ENCODE measurements around the gene RALA. TPM values are rescaled to one million over a fixed set of nuclear protein-coding genes. Genes with fewer than 3 reads are reported as not detected.

The RALA gene
- total RNA-seq, 1 experiment from 2014 or later: 36.8 TPM

- Histone ChIP-seq H2AFZ (no peak overlapping the region), H3K4me1 (replicated peaks; ENCODE audit: insufficient read depth) (no peaks in the 10 kb centered on the region), H3K4me2 (no peak overlapping the region), H4K20me1 (ENCODE audit: insufficient read depth) (no peaks in the 10 kb centered on the region), H3K4me3 (no peak overlapping the region), H3K9me3 (ENCODE audit: insufficient read depth, low read depth) (no peaks in the 10 kb centered on the region), H3K27me3 (ENCODE audit: insufficient read depth, low read depth) (no peaks in the 10 kb centered on the region), H3K36me3 (ENCODE audit: low read depth) (peaks cover 18% of the 10 kb centered on the region; the same call in 1 of the 2 replicates), H3F3A (ENCODE audit: insufficient read depth, low read depth) (peaks cover 2% of the 10 kb centered on the region; the same call in 1 of the 2 replicates), H3K9me2 (ENCODE audit: insufficient read depth) (no peaks in the 10 kb centered on the region), H3K79me2 (ENCODE audit: low read depth) (no peaks in the 10 kb centered on the region), H3K27ac (no peak overlapping the region)
- no peak for DNase-seq
- no TSS peak for BruUV-seq (replicated peaks)
- intact Hi-C loops (cut with micrococcal nuclease; ENCODE audit: unreplicated experiment): no loop called here
- ChIA-PET CTCF (interaction anchor here (1.3 kb wide), 1 partner anchor 117 kb away, joined by 4 read pairs; no protein-coding TSS in a partner anchor), POLR2A (ENCODE audit: unreplicated experiment) (no interaction called here)
- no peak for TF ChIP-seq EZH2 (IDR thresholded peaks at IDR 0.05; ENCODE audit: low read depth)
- no peak for TF ChIP-seq CTCF (conservative IDR thresholded peaks at IDR 0.05)
These were observed 74.1 kb downstream of the RALA start for GRCh38 chr7:39697483-39697882.

- Histone ChIP-seq H3K9me2 (ENCODE audit: insufficient read depth) (no peaks in the 10 kb centered on the region), H3K9me3 (ENCODE audit: insufficient read depth, low read depth) (no peaks in the 10 kb centered on the region), H3K27ac (no peak overlapping the region), H4K20me1 (ENCODE audit: insufficient read depth) (no peaks in the 10 kb centered on the region), H2AFZ (no peak overlapping the region), H3K79me2 (ENCODE audit: low read depth) (no peaks in the 10 kb centered on the region), H3K4me3 (no peak overlapping the region), H3K27me3 (ENCODE audit: insufficient read depth, low read depth) (no peaks in the 10 kb centered on the region), H3K4me1 (replicated peaks; ENCODE audit: insufficient read depth) (no peaks in the 10 kb centered on the region), H3F3A (ENCODE audit: insufficient read depth, low read depth) (peaks cover 6% of the 10 kb centered on the region; the same call in 1 of the 2 replicates), H3K36me3 (ENCODE audit: low read depth) (peaks cover 15% of the 10 kb centered on the region; the same call in 1 of the 2 replicates), H3K4me2 (no peak overlapping the region)
- TF ChIP-seq EZH2 (IDR thresholded peaks at IDR 0.05; ENCODE audit: low read depth): no peak
- TF ChIP-seq CTCF (conservative IDR thresholded peaks at IDR 0.05): no peak
- intact Hi-C loops (cut with micrococcal nuclease; ENCODE audit: unreplicated experiment): no loop called here
- BruUV-seq (replicated peaks): no TSS peak
- ChIA-PET CTCF (interaction anchor here (0.7 kb wide), 1 partner anchor 119 kb away, joined by 3 read pairs; no protein-coding TSS in a partner anchor), POLR2A (ENCODE audit: unreplicated experiment) (no interaction called here)
- no peak for DNase-seq
These were observed 76.8 kb downstream of the RALA start for GRCh38 chr7:39700165-39700564.

DNA sequence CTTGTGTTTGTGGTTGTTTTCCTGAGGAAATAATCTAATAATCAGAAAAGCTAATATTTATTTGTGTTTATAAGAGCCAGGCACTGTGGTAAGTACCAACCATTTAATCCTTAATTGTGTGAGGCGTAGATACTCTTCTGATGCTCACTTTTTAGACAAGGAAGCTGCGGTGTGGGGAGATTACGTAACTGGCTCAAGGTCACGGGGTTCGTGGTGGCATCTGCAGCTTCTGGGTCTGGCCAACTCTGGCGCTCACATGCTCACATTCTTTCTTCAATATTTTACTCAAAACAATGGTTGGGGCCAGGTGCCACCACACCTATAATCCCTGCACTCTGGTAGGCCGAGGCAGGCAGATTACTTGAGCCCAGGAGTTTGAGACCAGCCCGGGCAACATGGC, 77.6 kb downstream of the RALA start:
- H3K27ac ChIP-seq: no peak overlapping the region
- TF ChIP-seq CTCF (conservative IDR thresholded peaks at IDR 0.05) (no peak), EZH2 (IDR thresholded peaks at IDR 0.05; ENCODE audit: low read depth) (no peak)
- no peak overlapping the region for H3K4me3 ChIP-seq
- ChIA-PET CTCF (no interaction called here), POLR2A (ENCODE audit: unreplicated experiment) (no interaction called here)
- H3K36me3 ChIP-seq (ENCODE audit: low read depth): peaks cover 15% of the 10 kb centered on the region; the same call in 1 of the 2 replicates
- H3K9me3 ChIP-seq (ENCODE audit: insufficient read depth, low read depth): no peaks in the 10 kb centered on the region
- BruUV-seq (replicated peaks): no TSS peak
- no peaks in the 10 kb centered on the region for H3K4me1 ChIP-seq (replicated peaks; ENCODE audit: insufficient read depth)
- no peak overlapping the region for H2AFZ ChIP-seq
- H3K79me2 ChIP-seq (ENCODE audit: low read depth): no peaks in the 10 kb centered on the region
- no peaks in the 10 kb centered on the region for H3K9me2 ChIP-seq (ENCODE audit: insufficient read depth)
- no peaks in the 10 kb centered on the region for H3K27me3 ChIP-seq (ENCODE audit: insufficient read depth, low read depth)
- H3F3A ChIP-seq (ENCODE audit: insufficient read depth, low read depth): peaks cover 6% of the 10 kb centered on the region; the same call in 1 of the 2 replicates
- no peak for DNase-seq
- H4K20me1 ChIP-seq (ENCODE audit: insufficient read depth): no peaks in the 10 kb centered on the region
- intact Hi-C loops (cut with micrococcal nuclease; ENCODE audit: unreplicated experiment): no loop called here
- H3K4me2 ChIP-seq: no peak overlapping the region
